K562 (cell line): ENCODE results near the gene SERGEF. TPM values are rescaled to one million over a fixed set of nuclear protein-coding genes. Genes with fewer than 3 reads are reported as not detected.

Experiments used
- DPF2 ChIP-seq: fragments of 450-650 bp; IDR thresholded peaks from 2 replicates; pipeline ENCODE4 v1.6.1; 2016
- GTF2E2 ChIP-seq: fragments of 200-800 bp; sonication (Bioruptor generic); IDR thresholded peaks from 2 replicates; pipeline ENCODE4 v1.6.1; 2016; ENCODE audit warnings: missing genetic modification characterization, missing compliant biosample characterization
- HNRNPK ChIP-seq: fragments of 200-400 bp; formaldehyde crosslinking; IDR thresholded peaks from one replicate; pipeline ENCODE4 v1.6.1; 2018; ENCODE audit warnings: mild to moderate bottlenecking, low read depth, low read length; ENCODE audit not compliant: poor library complexity, severe bottlenecking
- MEIS2 ChIP-seq: fragments of 450-650 bp; IDR thresholded peaks from 2 replicates; pipeline ENCODE4 v1.6.1; 2014; ENCODE audit warnings: mild to moderate bottlenecking; ENCODE audit not compliant: partially characterized antibody
- MYC ChIP-seq, 2 experiments: fragments of 250-450 bp in 1 of 2; sonication (Bioruptor Pico) in 1 of 2; IDR thresholded peaks; 2 replicates each; pipeline versions ENCODE4 v1.5.1 to v1.6.1; 2012 to 2021; ENCODE audit warnings: low read depth in 2 of 2, borderline replicate concordance in 1 of 2, improper control_type of control experiment in 1 of 2, low read length in 1 of 2, mild to moderate bottlenecking in 1 of 2, moderate library complexity in 1 of 2
- polyA plus RNA-seq, 8 experiments: library from polyadenylated mRNA; depleted of rRNA in 4 of 8; stranded (reverse) in 5 of 8; unstranded in 3 of 8; fragments of >200 nt; fragmentation: Nextera tagmentation in 2 of 8; fragmentation: Illumina TruSeq in 1 of 8; extraction: Ambion mirVana in 2 of 8; extraction: Trizol in 1 of 8; gene quantifications; 2 replicates each; pipeline versions ENCODE4 v1.2.1 to v1.2.3, GENCODE V29; 2011 to 2014; ENCODE audit warnings: inconsistent platforms in 1 of 8, missing spikeins in 1 of 8
- total RNA-seq, 7 experiments: library from RNA; depleted of rRNA in 6 of 7; stranded (reverse); fragments of >200 nt in 6 of 7; fragmentation: Illumina TruSeq in 2 of 7; extraction: Trizol in 2 of 7; gene quantifications; 2 replicates each; pipeline versions ENCODE4 v1.2.1 to v1.2.3, GENCODE V29; 2011 to 2021; ENCODE audit warnings: low replicate concordance in 1 of 7
- TF ChIP-seq, protein P1 (sequence below), 2 experiments: fragments of 450-650 bp; IDR thresholded peaks; 2 replicates each; pipeline ENCODE4 v1.6.1; 2016; ENCODE audit warnings: mild to moderate bottlenecking in 2 of 2, borderline replicate concordance in 1 of 2, low read depth in 1 of 2, moderate library complexity in 1 of 2
- TF ChIP-seq, protein P2 (sequence below), 2 experiments: fragments of 200-800 bp in 1 of 2; sonication (Bioruptor generic) in 1 of 2; sonication (generic) in 1 of 2; formaldehyde crosslinking in 1 of 2; IDR thresholded peaks in 1 of 2; conservative IDR thresholded peaks in 1 of 2; 2 replicates each; pipeline versions ENCODE4 v1.5.0 to v1.6.1; 2016 to 2020; ENCODE audit warnings: missing compliant biosample characterization in 1 of 2, missing genetic modification characterization in 1 of 2, missing genetic modification reagents in 1 of 2
- TF ChIP-seq, protein P3 (sequence below): fragments of 450-650 bp; formaldehyde crosslinking; IDR thresholded peaks from 2 replicates; pipeline ENCODE4 v1.4.0; 2022; ENCODE audit warnings: missing genetic modification characterization
- TF ChIP-seq, protein P4 (sequence below): fragments of 200-800 bp; sonication (Bioruptor generic); IDR thresholded peaks from 2 replicates; pipeline ENCODE4 v1.6.1; 2017; ENCODE audit warnings: missing genetic modification characterization, missing compliant biosample characterization

The SERGEF gene
- total and polyA plus RNA-seq, 9 of the 15 experiments (the other 6 are each of a cell fraction or from before 2014, with no cell fraction given): 10.2 to 28.0 (median 19.9) TPM

DNA sequence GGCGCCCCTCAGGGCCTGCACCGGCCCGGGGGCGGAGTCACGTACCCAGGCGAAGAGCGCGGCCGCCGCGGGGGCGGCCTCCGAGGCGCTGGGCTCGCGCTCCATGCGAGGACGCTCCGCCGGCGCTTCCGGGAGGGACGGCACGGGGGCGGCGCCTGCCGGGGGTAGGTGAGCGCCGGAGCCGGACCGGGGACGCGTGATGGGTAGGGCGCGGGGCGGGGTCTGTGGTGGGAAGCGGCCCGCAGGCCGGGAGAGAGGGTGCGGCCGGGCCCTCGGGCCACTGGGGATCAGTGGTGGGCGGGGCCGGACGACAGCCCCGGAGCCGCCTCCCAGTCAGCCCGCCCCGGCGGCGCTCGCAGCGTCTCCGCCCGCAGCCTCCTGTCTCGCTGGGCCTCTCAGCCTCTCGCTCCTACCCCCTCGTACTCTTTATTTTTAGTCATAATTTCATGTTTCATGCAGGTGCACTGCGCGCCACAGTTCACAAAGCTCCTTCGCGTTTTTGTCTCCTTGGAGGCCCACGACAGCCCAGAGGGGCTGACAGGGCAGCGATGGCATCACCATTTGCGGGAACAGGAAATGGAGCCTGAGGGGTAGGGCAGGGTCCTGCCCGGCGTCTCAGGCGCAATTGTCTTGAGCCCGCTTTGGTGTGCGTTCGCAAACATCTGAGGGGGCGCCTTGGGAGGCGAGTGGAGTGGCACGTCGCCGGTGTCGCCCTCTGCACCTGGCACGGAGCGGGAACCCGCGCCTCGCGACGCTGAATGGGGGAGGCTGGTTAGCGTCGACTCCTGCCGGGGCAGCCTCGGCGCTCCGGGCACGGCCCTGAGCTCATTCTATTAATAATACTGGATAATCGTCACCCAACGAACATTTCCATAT, at the start of gene SERGEF (continued):
- TF ChIP-seq, protein P1, sequence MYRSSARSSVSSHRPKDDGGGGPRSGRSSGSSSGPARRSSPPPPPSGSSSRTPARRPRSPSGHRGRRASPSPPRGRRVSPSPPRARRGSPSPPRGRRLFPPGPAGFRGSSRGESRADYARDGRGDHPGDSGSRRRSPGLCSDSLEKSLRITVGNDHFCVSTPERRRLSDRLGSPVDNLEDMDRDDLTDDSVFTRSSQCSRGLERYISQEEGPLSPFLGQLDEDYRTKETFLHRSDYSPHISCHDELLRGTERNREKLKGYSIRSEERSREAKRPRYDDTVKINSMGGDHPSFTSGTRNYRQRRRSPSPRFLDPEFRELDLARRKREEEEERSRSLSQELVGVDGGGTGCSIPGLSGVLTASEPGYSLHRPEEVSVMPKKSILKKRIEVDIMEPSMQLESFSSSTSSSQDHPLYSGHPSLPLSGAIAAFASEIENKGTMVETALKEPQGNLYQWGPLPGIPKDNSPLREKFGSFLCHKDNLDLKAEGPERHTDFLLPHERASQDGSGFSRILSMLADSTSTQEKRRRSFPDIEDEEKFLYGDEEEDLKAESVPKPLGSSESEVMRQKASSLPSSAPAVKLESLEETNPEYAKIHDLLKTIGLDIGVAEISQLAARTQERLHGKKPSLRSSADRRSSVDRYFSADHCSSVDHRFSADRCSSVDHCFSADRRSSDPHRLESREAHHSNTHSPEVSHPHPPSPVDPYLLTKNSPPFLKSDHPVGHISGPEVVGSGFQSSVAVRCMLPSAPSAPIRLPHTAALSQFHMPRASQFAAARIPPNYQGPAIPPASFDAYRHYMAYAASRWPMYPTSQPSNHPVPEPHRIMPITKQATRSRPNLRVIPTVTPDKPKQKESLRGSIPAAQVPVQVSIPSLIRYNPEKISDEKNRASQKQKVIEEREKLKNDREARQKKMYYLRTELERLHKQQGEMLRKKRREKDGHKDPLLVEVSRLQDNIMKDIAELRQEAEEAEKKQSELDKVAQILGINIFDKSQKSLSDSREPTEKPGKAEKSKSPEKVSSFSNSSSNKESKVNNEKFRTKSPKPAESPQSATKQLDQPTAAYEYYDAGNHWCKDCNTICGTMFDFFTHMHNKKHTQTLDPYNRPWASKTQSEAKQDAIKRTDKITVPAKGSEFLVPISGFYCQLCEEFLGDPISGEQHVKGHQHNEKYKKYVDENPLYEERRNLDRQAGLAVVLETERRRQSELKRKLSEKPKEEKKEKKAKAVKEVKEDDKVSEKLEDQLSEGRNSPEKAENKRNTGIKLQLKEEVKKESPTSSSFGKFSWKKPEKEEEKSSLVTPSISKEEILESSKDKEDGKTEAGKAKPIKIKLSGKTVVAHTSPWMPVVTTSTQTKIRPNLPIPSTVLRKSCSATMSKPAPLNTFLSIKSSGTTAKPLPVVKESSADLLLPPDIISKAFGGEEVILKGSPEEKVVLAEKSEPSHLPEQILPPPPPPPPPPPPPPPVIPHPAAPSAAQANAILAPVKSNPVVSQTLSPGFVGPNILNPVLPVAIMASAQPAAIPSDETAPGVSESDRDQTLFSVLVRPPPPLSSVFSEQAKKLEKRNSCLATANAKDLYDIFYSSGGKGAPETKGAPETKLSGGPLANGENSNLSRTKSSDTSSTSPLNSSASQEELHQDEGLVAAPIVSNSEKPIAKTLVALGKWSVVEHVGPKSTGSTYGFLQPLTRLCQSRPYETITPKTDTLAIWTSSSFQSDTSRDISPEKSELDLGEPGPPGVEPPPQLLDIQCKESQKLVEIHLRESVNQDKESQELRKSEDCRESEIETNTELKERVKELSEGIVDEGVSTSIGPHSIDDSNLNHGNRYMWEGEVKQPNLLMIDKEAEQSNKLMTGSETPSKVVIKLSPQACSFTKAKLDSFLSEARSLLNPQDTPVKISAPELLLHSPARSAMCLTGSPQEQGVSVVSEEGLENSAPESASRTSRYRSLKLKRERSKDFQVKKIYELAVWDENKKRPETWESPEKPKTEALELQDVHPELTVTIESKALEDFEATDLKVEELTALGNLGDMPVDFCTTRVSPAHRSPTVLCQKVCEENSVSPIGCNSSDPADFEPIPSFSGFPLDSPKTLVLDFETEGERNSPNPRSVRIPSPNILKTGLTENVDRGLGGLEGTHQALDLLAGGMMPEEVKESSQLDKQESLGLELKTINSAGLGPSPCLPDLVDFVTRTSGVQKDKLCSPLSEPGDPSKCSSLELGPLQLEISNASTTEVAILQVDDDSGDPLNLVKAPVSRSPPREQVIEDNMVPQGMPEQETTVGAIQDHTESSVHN (IDR thresholded peaks at IDR 0.05; ENCODE audit: borderline replicate concordance in 1 of 2, low read depth in 1 of 2): no peak
- TF ChIP-seq HNRNPK (peak; percentile 39), MYC (IDR thresholded peaks at IDR 0.05; ENCODE audit: low read depth, low read length) (peak; percentile 69), MYC (CRISPR knock-in tag; IDR thresholded peaks at IDR 0.05; ENCODE audit: borderline replicate concordance, low read depth) (no peak), GTF2E2 (tag) (no peak), DPF2 (peak; percentile 22; the same call in 1 of the 2 replicates), MEIS2 (peak; percentile 11)
- TF ChIP-seq, protein P2, sequence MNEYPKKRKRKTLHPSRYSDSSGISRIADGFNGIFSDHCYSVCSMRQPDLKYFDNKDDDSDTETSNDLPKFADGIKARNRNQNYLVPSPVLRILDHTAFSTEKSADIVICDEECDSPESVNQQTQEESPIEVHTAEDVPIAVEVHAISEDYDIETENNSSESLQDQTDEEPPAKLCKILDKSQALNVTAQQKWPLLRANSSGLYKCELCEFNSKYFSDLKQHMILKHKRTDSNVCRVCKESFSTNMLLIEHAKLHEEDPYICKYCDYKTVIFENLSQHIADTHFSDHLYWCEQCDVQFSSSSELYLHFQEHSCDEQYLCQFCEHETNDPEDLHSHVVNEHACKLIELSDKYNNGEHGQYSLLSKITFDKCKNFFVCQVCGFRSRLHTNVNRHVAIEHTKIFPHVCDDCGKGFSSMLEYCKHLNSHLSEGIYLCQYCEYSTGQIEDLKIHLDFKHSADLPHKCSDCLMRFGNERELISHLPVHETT (CRISPR knock-in tag; conservative IDR thresholded peaks at IDR 0.05 in 1 of 2, IDR thresholded peaks at IDR 0.05 in 1 of 2): peak in 1 of 2 experiments; percentile 92; a peak in 2 of 4 replicates
- TF ChIP-seq, protein P3, sequence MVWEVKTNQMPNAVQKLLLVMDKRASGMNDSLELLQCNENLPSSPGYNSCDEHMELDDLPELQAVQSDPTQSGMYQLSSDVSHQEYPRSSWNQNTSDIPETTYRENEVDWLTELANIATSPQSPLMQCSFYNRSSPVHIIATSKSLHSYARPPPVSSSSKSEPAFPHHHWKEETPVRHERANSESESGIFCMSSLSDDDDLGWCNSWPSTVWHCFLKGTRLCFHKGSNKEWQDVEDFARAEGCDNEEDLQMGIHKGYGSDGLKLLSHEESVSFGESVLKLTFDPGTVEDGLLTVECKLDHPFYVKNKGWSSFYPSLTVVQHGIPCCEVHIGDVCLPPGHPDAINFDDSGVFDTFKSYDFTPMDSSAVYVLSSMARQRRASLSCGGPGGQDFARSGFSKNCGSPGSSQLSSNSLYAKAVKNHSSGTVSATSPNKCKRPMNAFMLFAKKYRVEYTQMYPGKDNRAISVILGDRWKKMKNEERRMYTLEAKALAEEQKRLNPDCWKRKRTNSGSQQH (CRISPR knock-in tag): 0 out of 2 replicates have a peak, but pooled peaks have one; percentile 35
- TF ChIP-seq, protein P4, sequence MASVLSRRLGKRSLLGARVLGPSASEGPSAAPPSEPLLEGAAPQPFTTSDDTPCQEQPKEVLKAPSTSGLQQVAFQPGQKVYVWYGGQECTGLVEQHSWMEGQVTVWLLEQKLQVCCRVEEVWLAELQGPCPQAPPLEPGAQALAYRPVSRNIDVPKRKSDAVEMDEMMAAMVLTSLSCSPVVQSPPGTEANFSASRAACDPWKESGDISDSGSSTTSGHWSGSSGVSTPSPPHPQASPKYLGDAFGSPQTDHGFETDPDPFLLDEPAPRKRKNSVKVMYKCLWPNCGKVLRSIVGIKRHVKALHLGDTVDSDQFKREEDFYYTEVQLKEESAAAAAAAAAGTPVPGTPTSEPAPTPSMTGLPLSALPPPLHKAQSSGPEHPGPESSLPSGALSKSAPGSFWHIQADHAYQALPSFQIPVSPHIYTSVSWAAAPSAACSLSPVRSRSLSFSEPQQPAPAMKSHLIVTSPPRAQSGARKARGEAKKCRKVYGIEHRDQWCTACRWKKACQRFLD (CRISPR knock-in tag): no peak
